ENCODE results near the gene ANAPC4. TPM values are rescaled to one million over a fixed set of nuclear protein-coding genes. Genes with fewer than 3 reads are reported as not detected.
A peak's percentile ranks its signal among the peaks of the same experiment; 100 is the strongest.

The ANAPC4 gene
- total and polyA plus RNA-seq, 11 donors, result 6.7 to 15.5 (median 11.7) TPM

DNA sequence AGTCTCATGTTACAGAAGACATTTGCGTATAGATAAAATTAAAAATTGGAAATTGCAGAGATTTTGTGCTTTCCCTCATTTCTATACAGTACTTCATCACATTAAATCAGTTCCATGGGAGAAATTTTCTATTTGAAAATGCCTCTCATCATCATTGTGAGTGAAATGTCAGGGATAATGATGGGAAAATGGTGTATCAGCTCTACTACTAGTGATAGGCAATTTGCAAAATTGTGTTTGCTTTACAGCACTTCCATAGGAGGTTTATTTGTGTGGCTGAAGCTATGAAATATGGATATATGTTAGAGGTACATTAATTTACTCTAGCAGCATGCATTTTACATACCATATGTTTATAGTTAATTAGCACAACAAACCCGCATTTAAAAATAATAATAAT lies 21.0 kb upstream of the ANAPC4 start:
- ATAC-seq, result no peak
- intact Hi-C loops (cut with DNase I), result no loop called here
- no peak for TF ChIP-seq POLR2A (IDR thresholded peaks at IDR 0.05)

DNA sequence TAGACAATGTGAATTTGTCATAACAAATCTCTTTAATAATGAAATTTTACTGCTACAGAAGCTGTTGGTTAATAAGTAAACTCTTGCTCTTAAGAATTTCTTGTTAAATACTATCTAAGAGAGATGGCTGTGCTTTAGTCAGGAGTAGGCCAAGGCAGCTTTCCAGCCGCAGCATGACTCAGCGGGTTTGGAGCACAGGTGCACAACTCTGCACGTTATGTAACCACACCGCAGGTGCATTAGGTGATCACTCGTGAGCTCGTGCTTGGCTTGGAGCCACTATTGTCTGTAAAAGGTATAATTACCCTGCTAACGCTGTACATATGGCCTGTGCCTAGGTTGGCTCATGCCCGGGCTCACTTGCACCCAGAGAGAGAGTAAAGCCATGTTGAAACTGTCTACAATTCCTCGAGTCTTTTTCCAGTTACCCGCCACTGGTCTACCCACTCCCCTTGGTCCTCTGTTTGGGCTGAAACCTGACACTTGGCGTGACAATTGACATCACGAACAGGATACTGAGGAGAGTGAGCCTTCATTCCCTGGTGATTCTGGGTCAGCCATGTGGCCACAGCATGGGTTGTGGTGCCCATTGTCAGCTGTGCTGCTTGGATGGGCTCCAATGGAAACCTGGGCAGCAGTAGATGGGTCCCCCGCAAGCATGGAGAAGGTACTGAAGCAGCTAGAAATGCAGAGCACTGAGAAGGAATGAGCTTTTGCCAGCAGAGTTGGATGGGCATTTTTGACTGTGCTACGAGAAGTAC lies 18.4 kb upstream of the ANAPC4 start:
- H3K9me3 ChIP-seq, result no peaks in the 10 kb centered on the region
- H3K36me3 ChIP-seq, result peaks cover 0 to 23% (median 4%) of the 10 kb centered on the region in 9 donors
- TF ChIP-seq POLR2A (IDR thresholded peaks at IDR 0.05), result no peak
- TF ChIP-seq, protein P1, sequence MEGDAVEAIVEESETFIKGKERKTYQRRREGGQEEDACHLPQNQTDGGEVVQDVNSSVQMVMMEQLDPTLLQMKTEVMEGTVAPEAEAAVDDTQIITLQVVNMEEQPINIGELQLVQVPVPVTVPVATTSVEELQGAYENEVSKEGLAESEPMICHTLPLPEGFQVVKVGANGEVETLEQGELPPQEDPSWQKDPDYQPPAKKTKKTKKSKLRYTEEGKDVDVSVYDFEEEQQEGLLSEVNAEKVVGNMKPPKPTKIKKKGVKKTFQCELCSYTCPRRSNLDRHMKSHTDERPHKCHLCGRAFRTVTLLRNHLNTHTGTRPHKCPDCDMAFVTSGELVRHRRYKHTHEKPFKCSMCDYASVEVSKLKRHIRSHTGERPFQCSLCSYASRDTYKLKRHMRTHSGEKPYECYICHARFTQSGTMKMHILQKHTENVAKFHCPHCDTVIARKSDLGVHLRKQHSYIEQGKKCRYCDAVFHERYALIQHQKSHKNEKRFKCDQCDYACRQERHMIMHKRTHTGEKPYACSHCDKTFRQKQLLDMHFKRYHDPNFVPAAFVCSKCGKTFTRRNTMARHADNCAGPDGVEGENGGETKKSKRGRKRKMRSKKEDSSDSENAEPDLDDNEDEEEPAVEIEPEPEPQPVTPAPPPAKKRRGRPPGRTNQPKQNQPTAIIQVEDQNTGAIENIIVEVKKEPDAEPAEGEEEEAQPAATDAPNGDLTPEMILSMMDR (IDR thresholded peaks at IDR 0.05), result no peak
- intact Hi-C loops (cut with DNase I), result no loop called here
- ATAC-seq (peak in 1 of 4 donors; percentile 20), DNase-seq (no peak)
- H3K4me1 ChIP-seq, result no peaks in the 10 kb centered on the region
- H3K4me3 ChIP-seq, result no peak overlapping the region
- H3K27me3 ChIP-seq, result no peaks in the 10 kb centered on the region
- no peak overlapping the region for H3K27ac ChIP-seq
- 81 to 95% (median 88%) methylated on average over 14 of the region's 14 CpGs for WGBS, 4 donors

More for the DNA sequence above, 21.0 kb upstream of the ANAPC4 start:
- Histone ChIP-seq H3K36me3 (peaks cover 0 to 25% (median 8%) of the 10 kb centered on the region in 9 donors), H3K9me3 (no peaks in the 10 kb centered on the region), H3K27ac (no peak overlapping the region), H3K4me3 (no peak overlapping the region), H3K27me3 (no peaks in the 10 kb centered on the region), H3K4me1 (no peaks in the 10 kb centered on the region)
- 96 to 99% (median 98%) methylated on average over 2 of the region's 2 CpGs for WGBS, 4 donors
- no peak for DNase-seq

DNA sequence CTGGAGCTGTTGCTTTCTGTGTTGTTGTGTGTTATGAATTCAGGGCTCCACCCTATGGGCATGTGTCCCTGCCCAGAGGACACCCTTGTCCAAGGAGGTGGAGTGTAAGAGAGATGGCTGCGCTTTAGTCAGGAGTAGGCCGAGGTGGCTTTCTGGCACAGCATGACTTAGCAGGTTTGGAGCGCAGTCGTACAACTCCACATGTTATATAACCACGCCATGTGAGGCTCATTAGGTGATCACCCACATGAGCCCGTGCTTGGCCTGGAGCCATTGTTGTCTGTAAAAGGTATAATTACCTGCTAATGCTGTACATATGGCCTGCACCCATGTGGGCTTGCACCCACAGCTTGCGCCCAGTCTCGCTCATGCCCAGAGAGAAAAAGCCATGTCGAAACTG lies 15.8 kb upstream of the ANAPC4 start:
- H3K9me3 ChIP-seq, result no peaks in the 10 kb centered on the region
- DNase-seq (no peak), ATAC-seq (no peak)
- intact Hi-C loops (cut with DNase I), result loop anchor here in 5 of 10 donors (10.0 kb wide), 4 partner anchors 176 to 376 kb away; partner anchors contain the start of gene SEPSECS (in 1 of the 5)
- H3K27ac ChIP-seq, result no peak overlapping the region
- TF ChIP-seq POLR2A (IDR thresholded peaks at IDR 0.05), result no peak
- TF ChIP-seq, protein P1 (IDR thresholded peaks at IDR 0.05), result no peak
- H3K4me3 ChIP-seq, result no peak overlapping the region
- H3K27me3 ChIP-seq, result no peaks in the 10 kb centered on the region
- 93 to 99% (median 98%) methylated on average over 9 of the region's 9 CpGs for WGBS, 4 donors
- H3K36me3 ChIP-seq, result peaks cover 0 to 44% (median 16%) of the 10 kb centered on the region in 9 donors
- H3K4me1 ChIP-seq, result no peaks in the 10 kb centered on the region

DNA sequence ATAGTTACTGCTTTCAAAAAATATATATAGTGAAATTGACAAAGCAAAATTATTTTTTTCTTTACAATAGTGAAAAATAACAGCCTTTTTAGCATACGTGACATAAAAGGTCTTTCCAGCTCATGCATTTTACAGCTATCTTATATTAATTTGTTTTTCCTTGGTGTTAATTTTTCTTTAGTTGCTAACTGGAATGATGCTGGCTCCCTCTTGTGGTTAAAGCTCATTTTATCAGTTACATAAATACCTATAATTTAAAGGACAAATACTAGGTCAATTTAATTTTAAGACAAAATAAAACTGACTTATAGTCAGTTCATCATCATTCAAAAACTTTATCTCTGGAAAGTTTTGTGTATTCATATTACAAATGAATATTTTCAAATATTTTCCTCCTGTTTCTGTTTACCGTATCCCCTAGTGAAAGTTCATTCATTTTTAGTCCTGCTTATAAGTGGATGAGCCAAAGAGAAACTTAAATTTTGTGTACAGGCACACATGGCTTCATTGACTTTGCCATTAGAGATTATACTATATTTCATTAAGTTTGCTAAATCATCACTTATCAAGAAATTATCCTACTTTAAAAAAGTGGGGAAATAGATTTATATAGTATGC lies 9.9 kb upstream of the ANAPC4 start:
- DNase-seq, result no peak
- H3K36me3 ChIP-seq, result peaks cover 0 to 60% (median 20%) of the 10 kb centered on the region in 9 donors
- intact Hi-C loops (cut with DNase I), result loop anchor here in 7 of 10 donors (5.0 to 10.0 kb wide), 5 partner anchors 182 to 382 kb away; partner anchors contain the start of gene SEPSECS (in 1 of the 7)
- 82 to 87% (median 85%) methylated on average over 2 of the region's 2 CpGs for WGBS, 4 donors
- H3K4me1 ChIP-seq, result no peaks in the 10 kb centered on the region
- H3K27me3 ChIP-seq, result no peaks in the 10 kb centered on the region
- H3K4me3 ChIP-seq, result no peak overlapping the region
- TF ChIP-seq POLR2A (IDR thresholded peaks at IDR 0.05), result no peak
- TF ChIP-seq, protein P1 (IDR thresholded peaks at IDR 0.05), result peak; percentile 30 to 73 (median 60)
- ATAC-seq, result no peak
- no peaks in the 10 kb centered on the region for H3K9me3 ChIP-seq
- H3K27ac ChIP-seq, result no peak overlapping the region

All from heart left ventricle (tissue), 16 donors.